GM12874 (cell line): ENCODE results near the gene PLEKHG3.

ENCODE experiments used
- CTCF ChIP-seq: IDR thresholded peaks from 2 replicates; pipeline ENCODE4 v1.5.1; 2011; ENCODE audit warnings: low read depth, mild to moderate bottlenecking, control low read depth, low read length, moderate library complexity; ENCODE audit not compliant: insufficient read depth

Gene PLEKHG3

DNA sequence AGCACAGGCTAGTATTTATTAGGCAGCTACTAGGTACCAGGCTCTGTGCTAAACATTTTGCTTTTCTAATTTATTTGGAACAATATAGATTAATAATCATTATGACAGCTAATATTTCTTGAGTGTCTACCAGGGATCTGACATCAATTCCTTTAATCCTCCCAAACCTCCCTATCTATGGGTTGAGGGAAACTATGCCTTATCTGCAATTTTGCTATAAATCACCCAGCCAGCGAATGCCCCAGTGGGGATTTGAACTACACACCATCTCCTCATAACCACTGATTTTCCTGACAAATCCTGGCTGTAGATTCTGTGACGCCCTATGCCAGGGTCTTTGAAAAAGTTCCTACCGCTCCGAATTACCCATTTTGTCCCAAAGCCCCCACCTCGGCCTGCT is 21.4 kb upstream of the PLEKHG3 start:
- no peak for TF ChIP-seq CTCF

DNA sequence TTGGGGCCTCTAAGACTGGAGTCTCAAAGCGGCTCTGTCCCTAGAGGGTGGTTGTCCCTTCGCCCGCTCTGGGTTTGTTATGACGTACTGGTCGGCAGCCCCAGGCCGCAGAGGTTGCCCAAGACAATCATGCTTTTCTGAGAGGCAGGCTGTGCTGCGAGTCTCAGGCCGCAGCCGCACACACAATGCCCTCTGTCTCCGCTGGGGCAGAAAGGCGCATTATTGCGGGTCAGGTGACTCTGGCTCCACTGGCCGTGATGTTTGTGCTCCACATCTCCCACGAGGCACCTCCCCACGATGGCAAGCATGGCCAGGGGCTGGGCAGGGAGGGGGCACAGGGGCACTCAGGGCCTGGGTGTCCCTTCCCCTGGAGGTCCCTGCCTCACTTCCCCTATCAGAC is 21.0 kb upstream of the PLEKHG3 start:
- TF ChIP-seq CTCF, result no peak

GRCh38 chr14:64684091-64684490 is 20.1 kb upstream of the PLEKHG3 start:
- no peak for TF ChIP-seq CTCF

DNA sequence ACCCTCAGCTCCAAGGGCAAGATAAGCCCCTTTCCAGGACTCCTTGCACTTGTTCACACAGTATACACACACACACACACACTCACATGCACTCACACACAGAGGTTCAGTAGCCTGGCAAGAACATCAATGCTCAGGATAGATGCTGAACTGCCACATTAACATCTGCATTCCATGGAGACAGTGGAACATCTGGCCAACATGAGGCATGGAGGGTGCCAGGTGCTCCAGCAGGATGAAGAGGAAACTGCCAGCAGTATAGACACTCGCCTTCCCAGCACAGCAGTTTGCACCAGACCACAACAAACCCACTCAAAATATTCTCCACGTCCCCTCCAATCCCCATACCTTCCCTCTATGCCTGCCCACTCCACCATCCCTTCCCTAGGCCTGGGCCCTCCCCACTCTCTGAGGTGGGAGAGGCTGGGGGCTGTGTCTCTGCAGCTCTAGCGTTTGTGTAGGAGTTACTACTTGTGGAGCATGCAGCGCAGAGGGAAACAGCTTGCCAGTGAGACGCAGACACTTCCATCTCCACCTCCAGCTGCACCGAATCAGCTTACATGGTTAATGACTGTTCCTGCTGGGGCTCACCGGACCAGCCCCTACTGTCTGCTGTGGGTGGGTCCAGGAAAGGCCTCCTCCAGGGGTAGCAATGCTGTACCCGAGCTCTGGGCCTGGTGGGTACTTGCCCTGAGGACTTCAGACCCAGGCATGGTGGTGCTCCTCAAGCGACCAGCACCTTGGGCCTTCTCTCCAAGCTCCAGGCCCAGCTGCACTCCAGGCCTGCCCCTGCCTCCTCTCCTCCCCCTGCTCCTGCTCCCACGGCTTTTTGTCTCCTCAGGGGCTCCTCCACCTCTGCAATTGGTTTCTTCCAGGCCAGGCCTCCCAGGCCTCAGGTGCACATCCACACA is 18.6 kb upstream of the PLEKHG3 start:
- TF ChIP-seq CTCF, result no peak

GRCh38 chr14:64686282-64686615 is 18.0 kb upstream of the PLEKHG3 start:
- no peak for TF ChIP-seq CTCF

- no peak for TF ChIP-seq CTCF
Measured at GRCh38 chr14:64688031-64688430, 16.2 kb upstream of the PLEKHG3 start.

DNA sequence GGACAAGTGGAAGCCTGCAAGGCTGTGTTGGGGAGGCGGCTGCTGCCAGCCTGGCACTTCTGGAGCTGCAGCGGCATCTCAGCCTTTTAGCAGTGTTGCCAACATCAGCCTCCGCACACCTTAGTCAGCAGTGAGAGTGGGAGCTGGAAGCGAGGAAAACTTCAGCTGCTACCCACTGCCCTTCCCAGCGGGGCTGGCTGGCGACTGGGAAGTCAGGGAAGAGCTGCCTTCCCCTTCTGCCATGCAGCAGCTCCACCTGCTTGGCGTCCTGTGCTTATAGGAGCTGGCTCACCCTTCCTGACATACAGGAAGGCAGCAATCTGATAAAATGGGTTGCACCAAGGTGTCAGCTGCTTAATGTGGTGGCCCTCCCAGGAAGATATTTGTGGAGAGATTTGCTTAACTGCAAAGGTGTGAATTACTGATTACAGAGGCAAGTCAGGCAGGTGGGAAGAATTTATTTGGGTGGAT is 15.4 kb upstream of the PLEKHG3 start:
- no peak for TF ChIP-seq CTCF
